8988T (cell line): Measurements from ENCODE around the gene ST6GALNAC4.

Experiments
- DNase-seq: peaks from one replicate; pipeline ENCODE4 v3.0.0; 2011

Gene ST6GALNAC4

DNA sequence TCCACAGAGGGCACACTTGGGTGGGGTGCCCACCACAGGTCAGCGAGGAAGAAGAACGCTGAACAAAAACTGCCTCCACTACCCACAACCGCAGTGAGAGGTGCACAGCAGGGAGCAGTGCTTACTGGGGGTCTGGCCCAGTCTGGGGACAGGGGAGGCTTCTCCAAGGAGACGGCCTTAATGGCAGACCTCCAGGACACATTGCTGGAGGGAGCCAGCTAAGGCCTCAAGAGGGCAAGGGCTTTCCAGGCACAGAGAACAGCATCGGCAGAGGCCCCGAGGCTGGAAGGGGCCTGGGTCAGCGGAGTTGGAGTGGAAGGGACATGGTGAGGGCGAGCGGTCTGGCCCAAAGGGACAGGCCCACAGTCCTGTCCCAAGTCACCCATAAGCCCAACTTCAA lies 29.1 kb upstream of the ST6GALNAC4 start:
- DNase-seq: no peak

DNA sequence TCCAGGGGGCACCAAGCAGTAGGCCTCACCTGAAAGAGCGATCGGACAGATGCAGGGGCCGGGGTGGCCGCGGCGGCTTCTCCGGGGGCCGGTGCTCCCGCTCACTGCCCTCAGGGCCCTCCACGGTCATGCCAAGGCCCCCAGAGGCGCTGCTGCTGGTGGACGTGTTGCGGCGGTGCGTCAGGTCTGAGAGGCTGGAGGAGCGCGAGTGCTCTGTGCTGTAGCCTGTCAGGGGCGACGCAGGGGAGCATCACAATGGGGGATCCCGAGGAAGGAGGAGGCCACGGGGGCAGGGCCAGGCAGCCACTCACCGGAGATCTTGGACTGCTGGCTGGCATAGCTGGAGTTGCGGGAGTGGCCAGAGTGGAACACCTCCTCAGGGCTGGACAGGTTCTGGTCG lies 28.5 kb upstream of the ST6GALNAC4 start:
- no peak for DNase-seq

DNA sequence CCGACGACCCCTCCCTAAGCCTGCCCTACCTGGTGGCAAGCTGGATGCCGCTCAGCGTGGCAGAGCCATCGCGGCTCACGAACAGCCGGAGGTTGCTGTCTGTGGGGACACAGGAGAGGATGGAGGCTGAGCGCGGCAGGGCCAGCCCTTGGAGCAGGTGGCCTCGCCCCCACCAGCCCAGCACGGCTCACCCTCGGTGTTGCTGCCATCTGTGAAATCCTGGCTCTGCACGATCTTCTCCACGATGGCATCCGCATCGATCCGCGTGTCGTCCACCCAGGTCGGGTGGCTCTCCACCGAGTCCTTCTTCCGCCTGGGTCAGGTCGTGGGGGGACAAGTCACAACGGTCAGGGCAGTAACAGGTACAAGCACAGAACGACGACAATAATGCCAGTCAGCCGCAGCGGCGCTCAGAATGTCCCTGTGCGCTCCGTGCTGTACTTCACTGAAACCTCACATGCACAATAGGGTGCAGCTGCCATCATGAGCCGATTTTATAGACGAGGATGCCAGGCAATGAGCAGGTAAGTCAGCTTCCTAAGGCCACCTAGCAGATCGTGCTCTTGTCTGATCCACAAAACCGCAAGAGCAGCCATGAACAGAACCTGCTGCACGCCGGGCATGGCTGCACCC lies 27.9 kb upstream of the ST6GALNAC4 start:
- no peak for DNase-seq

DNA sequence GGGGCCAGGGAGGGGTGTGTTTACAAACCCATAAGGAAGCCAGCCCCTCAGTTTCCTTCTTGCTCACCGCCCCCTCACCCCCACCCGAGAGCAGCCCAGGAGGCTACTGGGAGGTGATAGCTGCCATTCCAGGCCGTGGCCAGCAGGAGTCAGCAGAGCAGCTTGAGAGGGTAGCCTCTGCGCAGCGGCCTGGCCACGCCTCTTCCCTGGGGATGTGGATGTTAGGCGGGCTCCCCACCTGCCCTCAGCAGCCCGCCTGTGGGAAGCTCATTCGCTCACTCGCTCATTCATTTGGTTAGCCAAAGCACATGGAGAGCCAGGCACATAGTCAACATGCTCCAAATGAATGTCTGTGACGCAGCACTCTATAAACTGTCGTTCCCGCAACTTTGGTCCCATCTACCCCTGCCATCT lies 26.9 kb upstream of the ST6GALNAC4 start:
- peak; percentile 88 for DNase-seq

DNA sequence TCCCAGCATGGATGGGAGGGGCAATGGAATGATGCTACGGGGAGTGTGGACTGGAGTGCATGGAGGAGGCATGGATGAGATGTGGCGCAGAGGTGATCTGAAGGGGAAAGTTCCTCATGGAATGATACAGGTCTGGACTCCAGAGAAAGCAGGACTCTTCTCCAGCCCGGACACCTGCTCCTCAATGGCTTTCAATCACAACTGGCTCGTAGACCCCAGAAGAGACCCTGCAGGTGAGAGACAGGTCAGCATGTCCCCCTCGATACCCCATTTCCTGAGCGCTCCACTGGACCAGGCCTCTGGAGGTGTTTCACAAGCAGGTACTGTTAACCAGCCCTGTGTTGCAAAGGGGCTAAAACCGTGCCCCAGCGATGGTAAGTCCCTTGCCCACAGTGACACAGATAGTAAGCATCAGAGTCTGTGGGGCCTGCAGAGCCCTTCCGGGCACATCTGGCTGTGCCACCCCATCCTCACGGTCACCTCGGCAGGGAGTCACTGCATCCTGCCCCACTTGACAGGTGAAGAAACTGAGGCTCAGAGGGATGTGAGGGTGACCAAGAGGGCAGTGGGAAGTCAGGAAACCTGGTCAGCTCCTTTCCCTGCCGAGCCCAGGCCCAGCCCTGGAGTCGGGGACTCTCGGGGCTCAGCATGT lies 26.3 kb upstream of the ST6GALNAC4 start:
- DNase-seq: no peak

DNA sequence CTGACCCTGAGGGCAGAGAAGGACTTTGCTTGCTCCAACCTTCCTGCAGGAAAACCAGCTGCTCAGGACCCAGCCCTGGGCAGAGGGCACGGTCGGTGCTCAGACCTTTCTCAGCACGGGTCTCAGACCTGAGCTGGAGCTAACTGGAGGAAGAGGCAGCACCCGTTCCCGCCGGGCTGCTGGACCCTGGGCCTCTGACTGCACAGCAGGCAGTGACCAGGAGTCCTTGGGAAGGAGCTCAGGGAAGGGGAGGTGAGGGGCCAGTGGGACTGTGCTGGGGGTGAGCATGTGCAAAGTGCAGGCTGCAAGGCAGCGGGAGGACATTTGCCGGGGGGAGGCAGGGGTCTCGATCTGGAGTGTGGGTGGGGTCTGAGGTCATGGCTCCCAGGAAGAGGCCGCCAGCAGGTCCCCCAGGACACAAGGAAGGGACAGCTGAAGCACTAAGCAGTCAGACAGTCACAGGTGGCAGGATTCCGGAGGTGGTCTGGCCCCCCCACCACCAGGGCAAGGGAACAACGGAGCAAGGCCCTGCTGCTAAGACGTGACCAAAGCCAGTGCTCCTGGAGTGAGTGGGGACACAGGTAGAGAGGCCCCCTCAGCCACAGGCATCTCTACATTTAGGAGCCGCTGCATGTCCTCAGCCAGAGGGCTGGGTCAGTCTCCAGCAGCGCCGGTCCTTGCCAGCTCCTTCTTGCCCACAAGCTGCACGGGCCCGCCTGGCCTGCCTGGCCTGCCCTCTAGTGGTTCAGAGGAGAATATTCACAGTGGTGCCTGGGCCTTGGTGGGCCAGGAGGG lies 25.6 kb upstream of the ST6GALNAC4 start:
- DNase-seq: peak; percentile 80

DNA sequence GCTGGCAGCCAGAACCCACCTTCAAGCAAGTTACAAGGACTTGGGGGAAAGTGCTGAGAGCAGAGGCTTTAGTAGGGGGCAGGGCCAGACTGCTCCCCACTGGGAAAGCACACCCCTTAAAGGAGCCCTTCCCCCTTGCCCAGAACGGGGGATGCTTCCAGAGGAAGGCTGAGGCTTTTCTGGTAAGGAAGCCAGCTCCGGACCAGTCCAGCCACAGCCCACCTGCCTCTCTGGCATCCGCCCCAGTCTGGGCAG lies 25.0 kb upstream of the ST6GALNAC4 start:
- DNase-seq: no peak

DNA sequence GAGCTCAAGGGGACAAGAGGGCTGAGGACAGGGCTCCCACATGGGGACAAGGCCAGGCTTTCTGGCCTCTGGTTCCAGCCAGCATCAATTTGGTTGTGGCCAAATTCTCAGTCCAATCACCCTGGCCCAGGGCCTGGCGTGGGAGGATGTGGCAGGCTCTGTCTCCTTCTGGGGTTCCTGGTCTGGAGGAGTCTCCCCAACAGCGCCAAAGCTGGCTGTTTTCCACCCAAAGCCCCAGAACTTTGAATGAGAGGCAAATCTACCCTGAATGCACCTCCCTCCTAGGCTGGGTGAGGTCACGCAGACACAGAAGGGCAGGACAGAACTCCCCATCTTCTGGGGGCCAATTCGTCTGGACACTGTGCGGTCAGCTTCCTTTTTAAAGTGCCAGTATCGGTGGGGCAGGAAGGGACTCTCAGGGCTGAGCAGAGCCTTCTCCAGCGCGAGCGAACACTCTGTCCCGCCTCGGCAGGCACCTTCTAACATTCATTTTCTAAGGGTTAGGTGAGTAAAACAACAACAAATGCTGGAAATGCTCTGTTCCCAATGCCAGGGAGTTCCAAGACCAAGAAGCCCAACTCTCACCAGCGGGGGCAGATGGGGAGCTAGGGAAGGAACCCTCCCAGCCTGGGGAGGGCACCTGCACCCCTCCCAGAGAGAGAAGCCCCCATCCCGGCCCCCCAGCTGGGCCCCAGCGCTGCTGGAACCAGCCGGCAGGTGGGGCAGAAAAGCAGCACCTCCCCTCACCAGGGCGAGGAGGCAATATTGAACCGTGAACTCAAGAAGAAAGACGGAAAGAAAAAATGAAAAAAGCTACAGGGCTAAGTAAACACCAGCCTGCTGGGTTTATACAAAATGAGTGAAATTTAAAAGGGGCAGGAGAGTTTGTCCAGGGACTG lies 24.5 kb upstream of the ST6GALNAC4 start:
- DNase-seq: no peak

DNA sequence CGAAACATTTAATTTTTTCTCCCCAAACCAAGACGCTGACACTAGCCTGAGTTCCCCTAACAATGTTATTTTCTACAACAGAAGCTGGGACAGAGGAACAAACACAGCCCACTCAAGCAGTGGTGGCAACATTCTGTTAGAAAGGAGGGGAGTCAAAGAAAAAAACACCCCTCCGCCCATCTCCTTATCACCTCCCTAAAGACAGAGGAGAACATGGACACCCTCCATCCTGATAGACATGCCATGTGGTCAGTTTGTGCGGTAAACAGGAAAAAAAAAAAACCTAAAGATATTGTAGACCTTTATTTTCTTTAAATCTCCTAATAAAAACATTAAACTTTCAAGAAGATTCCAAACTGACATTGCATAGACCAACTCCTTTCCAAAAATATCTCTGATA lies 23.8 kb upstream of the ST6GALNAC4 start:
- no peak for DNase-seq

DNA sequence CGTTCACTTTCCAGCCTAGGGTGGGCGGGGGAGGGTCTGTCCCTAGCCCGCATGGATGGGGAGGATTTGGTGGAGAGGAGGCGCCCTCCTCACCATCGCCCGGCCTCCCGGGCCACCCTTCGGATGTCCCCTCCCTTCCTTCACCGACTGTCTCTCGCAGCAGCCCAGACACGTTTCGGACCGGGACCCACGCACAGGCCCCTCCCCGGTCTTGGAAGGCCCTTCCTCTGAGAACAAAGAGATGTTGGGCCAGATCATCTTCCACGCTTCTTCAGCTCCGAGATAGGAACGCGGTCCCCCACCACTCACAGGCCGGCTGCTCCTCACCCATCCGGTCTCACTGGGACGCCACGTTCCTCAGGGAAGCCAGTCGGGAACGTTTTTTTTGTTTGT lies 21.5 kb upstream of the ST6GALNAC4 start:
- no peak for DNase-seq

DNA sequence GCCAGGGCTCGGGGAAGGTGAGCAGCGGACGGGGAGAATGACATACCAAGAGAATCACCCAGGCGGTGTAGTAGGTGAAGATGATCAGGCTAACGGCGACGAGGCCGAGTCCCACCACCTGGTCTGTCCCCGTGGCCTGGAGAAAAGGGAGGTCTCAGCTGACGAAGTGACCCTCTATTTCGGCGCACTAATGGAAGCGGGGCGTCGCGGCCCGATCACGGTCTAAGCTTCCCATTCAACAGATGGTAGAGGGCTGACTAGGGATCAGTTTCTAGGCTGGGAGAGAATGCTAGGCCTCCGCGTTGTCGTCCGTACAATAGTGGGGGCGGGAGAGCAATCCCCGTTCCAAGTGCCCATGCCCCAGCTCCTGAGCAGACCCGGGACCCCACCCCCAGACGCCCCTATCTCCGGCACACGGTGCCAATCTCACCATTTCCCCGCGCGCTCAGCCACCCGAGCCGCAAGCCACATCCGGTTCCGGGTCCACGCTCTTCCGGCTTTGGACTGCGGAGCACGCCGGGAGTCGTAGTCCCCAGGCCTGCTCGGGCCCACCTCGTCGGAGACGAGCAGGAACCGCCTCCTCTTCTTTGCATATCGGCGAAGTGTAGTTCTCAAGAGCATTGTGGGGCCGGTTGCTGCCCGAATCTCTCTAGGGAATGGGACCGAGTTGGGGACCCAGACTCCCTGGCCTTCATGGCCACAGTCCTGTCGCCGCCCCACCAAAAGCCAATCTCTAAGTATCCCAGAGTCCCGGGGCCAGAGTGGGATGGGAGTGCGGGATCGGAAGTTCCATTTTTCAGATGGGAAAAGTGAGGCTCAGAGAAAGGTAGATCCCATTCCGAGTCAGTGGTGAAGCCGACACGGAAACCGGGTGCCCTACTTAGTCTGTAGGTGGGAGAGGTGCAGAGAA lies 20.8 kb upstream of the ST6GALNAC4 start, which contains the start of gene DPM2:
Gene DPM2 (minus strand): TSS at position 467 of the 910 bp plus-strand sequence. CDS start 34 bp downstream, at position 433.
- peak; percentile 96 for DNase-seq

DNA sequence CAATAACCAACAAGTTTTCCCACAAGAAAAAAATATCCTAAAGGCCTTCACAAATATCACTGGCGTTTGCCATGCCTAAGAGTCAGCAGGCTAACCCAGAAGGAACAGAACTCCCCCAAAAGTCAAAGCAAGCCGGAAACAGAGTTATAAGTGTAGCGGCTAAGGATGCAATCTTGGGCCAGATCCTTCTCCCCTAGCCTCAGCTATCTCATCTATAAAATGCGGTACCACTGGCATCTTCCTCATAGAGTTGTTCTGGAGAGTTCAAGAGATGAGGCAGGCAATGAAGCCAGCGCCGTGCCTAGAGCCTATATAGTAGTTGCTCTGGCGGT lies 20.2 kb upstream of the ST6GALNAC4 start:
- DNase-seq: no peak

DNA sequence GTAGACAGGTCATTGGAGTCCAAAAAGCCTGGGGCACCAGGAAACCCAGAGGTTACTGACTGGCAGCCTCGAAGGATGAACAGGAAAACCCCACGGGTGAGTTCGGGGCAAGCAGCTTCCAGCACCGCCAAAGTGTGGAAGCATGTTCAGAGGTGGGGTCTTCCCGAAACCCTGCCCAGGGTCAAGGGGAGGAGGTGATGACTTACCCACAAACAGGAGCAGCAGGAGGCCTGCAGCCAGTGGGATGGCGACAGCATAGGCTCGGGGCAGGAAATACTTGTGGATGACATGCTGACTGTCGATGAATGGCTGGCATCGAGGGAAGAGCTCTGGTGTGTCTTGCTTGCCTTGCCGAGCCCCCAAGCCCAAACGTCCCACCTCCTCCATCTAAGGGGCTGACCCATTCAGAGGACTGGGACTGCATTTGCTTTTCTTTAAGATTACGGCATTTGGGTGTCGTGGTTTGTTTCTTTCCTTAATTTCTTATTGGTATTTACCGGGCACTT lies 19.6 kb upstream of the ST6GALNAC4 start:
- DNase-seq: no peak

DNA sequence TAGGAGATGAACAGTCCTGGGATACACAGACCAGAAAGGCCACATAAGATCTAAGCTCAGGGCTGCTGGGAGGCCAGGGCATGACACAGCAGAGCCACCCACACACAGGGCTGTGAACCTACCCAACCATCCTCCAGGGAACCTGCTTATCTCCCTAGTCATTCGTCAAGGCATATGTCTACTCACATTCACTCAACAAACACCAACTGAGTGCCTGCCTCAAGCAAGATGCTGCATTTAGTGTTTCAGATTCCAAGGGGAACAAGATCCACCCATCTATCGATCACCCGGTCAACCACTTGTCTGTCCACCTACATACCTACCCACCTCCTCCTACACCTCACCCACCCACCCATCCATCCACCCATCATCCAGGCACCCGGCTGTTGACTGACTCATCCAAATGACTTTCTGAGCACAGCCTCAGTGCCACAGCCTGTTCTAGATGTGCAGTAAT lies 19.0 kb upstream of the ST6GALNAC4 start:
- DNase-seq: no peak

DNA sequence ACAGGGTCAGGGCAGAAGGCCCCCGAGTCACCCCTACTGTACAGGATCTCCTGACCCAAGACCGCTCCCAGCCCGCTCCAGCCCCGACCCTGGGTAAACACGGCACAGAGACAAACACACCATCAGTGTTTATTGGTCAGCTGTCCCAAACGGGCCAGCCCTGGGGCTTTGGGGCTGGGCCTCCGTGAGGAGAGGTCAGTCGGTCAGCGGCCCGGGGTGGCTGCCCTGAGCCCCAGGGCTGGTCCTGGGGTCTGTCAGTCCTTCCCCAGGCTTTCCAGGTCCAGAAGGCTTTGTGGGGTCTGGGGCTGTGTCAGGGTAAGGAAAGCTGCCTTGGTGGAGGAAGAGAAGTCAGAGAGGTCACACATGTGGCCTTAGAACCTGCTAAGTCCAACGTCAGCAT lies 18.1 kb upstream of the ST6GALNAC4 start:
- no peak for DNase-seq

DNA sequence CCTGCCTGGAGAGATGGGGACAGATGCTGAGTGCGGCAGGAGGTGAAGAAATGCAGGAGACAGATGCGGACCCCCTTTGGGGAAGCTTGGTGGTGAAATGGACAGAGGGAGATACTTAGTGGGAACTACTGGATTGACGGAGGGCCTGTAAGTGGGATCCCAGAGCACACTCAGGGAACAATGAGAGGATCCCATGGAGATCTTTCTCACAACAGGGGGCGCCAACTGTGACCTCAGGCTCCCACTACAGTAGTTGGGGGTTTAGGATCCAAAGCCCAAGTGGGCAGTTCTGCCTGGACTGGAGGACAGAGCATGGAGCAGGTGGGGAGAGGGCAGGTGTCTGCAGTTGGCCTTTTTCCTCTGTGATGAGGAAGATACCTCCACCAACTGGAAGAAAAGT lies 17.4 kb upstream of the ST6GALNAC4 start:
- no peak for DNase-seq

DNA sequence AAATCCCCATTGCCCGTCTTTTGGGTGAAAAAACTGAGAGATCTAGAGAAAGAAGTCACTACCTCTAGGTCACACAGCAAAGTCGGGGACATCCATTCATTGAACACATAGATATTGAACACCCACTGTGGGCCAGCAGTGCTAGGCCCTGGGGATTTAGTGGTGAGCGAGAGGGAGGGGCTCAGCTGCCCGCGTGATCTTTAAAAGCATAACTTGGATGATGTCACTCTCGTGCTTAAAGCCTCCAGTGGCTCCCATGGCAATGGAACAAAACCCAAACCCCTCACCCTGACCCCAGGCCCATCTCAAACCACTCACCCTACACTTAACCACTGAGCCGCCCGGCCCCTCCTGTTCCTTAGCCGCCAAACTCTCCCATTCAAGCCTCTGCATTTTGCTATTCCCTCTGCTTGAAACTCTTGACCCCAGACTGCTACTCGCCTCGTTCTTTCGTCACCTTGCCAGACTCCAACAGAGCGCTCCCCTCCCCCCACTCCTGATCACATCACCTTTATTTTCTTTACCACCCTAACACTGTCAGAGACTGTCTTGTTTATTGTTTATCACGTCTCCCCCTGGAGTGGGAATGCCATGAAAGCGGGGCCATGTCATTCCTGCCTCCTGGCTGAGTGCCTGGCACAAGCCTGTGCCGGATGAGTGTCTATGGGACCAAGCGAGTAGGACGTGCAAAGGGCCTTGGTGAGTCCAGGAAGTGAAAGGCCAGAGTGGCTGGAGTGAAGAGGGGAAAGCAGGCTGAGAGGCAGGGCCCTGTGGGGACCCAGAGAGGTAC lies 14.4 kb upstream of the ST6GALNAC4 start:
- DNase-seq: no peak

DNA sequence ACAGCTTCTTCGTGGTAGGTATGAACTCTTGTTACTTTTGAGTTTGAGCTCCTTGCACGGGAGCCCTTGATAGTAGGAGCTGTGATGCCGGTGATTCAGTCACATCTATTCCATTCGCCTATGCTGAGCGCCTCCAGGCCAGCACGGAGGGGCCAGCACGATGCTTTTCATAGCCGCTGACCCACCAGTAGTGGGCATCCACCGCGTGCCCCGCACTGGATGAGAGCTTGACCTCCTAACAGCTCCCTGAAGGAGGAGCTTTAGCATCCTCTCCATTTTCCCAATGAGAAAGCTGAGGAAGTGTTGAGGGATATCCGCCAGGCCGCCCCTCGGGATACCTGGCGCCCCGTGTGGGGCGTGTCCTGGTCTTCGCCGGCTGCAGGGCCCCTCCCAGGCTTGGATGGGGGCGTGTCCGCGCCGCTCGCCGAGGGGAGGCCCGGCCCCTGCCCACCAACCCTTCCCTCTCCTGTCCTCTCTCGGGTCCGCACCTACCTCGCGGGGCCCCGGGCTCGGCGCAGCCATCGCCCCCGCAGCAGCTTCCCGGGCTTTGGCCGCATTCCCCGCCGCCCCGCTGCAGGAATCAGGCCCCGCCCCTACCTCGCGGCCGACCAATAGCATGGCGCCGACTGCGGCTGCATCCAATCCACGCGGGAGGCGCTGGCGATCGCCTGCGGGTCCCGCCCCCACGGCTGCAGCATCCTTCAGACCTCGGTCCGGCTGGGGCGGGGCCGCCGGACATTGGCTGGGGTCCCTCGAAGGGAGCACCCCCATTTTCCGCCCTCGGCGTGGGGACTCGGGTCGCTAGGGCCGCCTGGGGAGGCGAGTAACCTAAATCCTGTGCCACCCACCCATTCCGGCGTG lies 13.6 kb upstream of the ST6GALNAC4 start, which contains the start of gene PIP5KL1:
Gene PIP5KL1 (minus strand): TSS at position 547 of the 861 bp plus-strand sequence. CDS start 25 bp downstream, at position 522.
- DNase-seq: peak; percentile 93

DNA sequence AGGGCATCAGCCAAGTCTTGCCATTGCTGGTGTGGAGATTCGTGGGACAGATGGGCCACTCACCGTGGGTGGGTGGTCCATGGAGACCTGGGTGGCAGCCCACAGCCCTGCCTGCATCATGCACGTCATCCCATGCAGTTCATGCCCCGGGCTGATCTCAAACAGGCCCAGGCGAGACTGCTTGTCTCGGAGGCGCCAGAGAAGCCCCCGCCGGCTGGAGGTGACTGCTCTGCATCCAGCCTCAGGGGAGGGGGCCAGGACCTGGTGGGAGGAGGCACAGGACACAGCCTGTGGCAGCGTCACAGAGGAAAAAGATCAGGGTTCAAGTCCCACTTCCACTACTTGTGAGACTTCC lies 12.8 kb upstream of the ST6GALNAC4 start:
- no peak for DNase-seq
